Right kidney (tissue), 9 donors: Measurements from ENCODE around the gene NR2C2AP.
A peak's percentile ranks its signal among the peaks of the same experiment; 100 is the strongest.
"Not testable (repeated sequence)": the region's sequence is repeated elsewhere in the genome, so short reads cannot be mapped to it uniquely, and the experiment has no call there.

ENCODE experiments used
- DNase-seq: peaks from one replicate; pipeline ENCODE4 v3.0.0-alpha.2; 2016
- long read RNA-seq, 8 donors: transcript quantifications; one replicate each; lab custom pipeline, GENCODE V29; 2026

The NR2C2AP gene
- long read RNA-seq, donor 1, partial matches to known transcripts: 0 of 5 reads
- long read RNA-seq, donor 1, other reads (novel, unspliced or antisense): 0 of 5 reads
- long read RNA-seq, donor 2, partial matches to known transcripts: 0 of 4 reads
- long read RNA-seq, donor 2, other reads (novel, unspliced or antisense): 0 of 4 reads
- long read RNA-seq, donor 3, partial matches to known transcripts: 0 of 1 reads
- long read RNA-seq, donor 3, other reads (novel, unspliced or antisense): 0 of 1 reads
- long read RNA-seq, donor 4, partial matches to known transcripts: 0 of 5 reads
- long read RNA-seq, donor 4, other reads (novel, unspliced or antisense): 0 of 5 reads
- long read RNA-seq, donor 5, partial matches to known transcripts: 12 of 15 reads
- long read RNA-seq, donor 5, other reads (novel, unspliced or antisense): 0 of 15 reads
- long read RNA-seq, donor 6, partial matches to known transcripts: 0 of 2 reads
- long read RNA-seq, donor 6, other reads (novel, unspliced or antisense): 0 of 2 reads
- long read RNA-seq, donor 7: 0 reads
- long read RNA-seq, donor 8, transcript NR2C2AP-201 (5 exons, 1,293 nt): major isoform, 6 of 9 reads
- long read RNA-seq, donor 8, partial matches to known transcripts: 0 of 9 reads
- long read RNA-seq, donor 8, other reads (novel, unspliced or antisense): 0 of 9 reads

- peak; percentile 79 for DNase-seq
These were observed at the start of gene NR2C2AP for GRCh38 chr19:19203012-19203856. NR2C2AP (minus strand) TSS chr19:19203414; CDS start chr19:19203060, 354 bp downstream.

- no peak for DNase-seq
These were observed 47.1 kb upstream of the NR2C2AP start for GRCh38 chr19:19250196-19250801.

- DNase-seq: no peak
These were observed 37.3 kb upstream of the NR2C2AP start for GRCh38 chr19:19240476-19240875.

- no peak for DNase-seq
These were observed 36.5 kb upstream of the NR2C2AP start for GRCh38 chr19:19239675-19240074.

- no peak for DNase-seq
These were observed 35.1 kb upstream of the NR2C2AP start for GRCh38 chr19:19238126-19238894.

GRCh38 chr19:19236173-19236572 lies 33.0 kb upstream of the NR2C2AP start:
- DNase-seq: no peak

GRCh38 chr19:19234220-19234816 lies 31.1 kb upstream of the NR2C2AP start:
- DNase-seq: no peak

GRCh38 chr19:19232261-19232721 lies 29.1 kb upstream of the NR2C2AP start:
- no peak for DNase-seq

- DNase-seq: no peak
These were observed 27.8 kb upstream of the NR2C2AP start for GRCh38 chr19:19230999-19231398.

- no peak for DNase-seq
These were observed 26.5 kb upstream of the NR2C2AP start for GRCh38 chr19:19229701-19230100.

- no peak for DNase-seq
These were observed 24.0 kb upstream of the NR2C2AP start for GRCh38 chr19:19227217-19227616.

GRCh38 chr19:19226663-19227062 lies 23.4 kb upstream of the NR2C2AP start:
- DNase-seq: no peak

- DNase-seq: no peak
These were observed 23.0 kb upstream of the NR2C2AP start for GRCh38 chr19:19226204-19226603.

- peak; percentile 59 for DNase-seq
These were observed 21.8 kb upstream of the NR2C2AP start for GRCh38 chr19:19224852-19225494.

GRCh38 chr19:19224150-19224851 lies 21.1 kb upstream of the NR2C2AP start:
- no peak for DNase-seq

- no peak for DNase-seq
These were observed 20.4 kb upstream of the NR2C2AP start for GRCh38 chr19:19223636-19224035.

GRCh38 chr19:19223060-19223459 lies 19.8 kb upstream of the NR2C2AP start:
- DNase-seq: no peak

- DNase-seq: not testable (repeated sequence)
These were observed 17.8 kb upstream of the NR2C2AP start for GRCh38 chr19:19221000-19221399.

- DNase-seq: no peak
These were observed 15.7 kb upstream of the NR2C2AP start for GRCh38 chr19:19218911-19219310.

GRCh38 chr19:19217099-19217498 lies 13.9 kb upstream of the NR2C2AP start:
- no peak for DNase-seq
